ENCODE results near the gene UGGT2.

DNA sequence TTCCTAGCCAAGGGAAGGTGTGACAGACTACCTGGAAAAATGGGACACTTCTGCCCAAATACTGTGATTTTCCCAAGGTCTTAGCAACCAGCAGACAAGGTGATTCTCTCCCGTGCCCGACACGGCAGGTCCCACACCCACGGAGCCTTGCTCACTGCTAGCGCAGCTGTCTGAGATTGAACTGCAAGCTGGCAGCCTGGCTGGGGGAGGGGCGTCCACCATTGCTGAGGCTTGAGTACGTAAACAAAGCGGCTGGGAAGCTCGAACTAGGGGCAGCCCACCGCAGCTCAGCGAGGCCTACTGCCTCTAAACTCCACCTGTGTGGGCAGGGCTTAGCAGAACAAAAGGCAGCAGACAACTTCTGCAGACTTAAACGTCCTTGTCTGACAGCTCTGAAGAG, 146.2 kb downstream of the UGGT2 start:
- TF ChIP-seq DMAP1 (CRISPR knock-in tag; IDR thresholded peaks at IDR 0.05) = no peak
- no peak for TF ChIP-seq TOE1 (CRISPR knock-in tag; IDR thresholded peaks at IDR 0.05)
- TF ChIP-seq, protein P1, sequence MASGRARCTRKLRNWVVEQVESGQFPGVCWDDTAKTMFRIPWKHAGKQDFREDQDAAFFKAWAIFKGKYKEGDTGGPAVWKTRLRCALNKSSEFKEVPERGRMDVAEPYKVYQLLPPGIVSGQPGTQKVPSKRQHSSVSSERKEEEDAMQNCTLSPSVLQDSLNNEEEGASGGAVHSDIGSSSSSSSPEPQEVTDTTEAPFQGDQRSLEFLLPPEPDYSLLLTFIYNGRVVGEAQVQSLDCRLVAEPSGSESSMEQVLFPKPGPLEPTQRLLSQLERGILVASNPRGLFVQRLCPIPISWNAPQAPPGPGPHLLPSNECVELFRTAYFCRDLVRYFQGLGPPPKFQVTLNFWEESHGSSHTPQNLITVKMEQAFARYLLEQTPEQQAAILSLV (CRISPR knock-in tag; IDR thresholded peaks at IDR 0.05; ENCODE audit: borderline replicate concordance) = no peak
- no peak for TF ChIP-seq ETS1 (CRISPR knock-in tag; IDR thresholded peaks at IDR 0.05)
- TF ChIP-seq ZSCAN5A (CRISPR knock-in tag; IDR thresholded peaks at IDR 0.05; ENCODE audit: borderline replicate concordance) = no peak
- TF ChIP-seq EZH2 (conservative IDR thresholded peaks at IDR 0.05; ENCODE audit: low read depth, low read length) = no peak
- TF ChIP-seq, protein P2, sequence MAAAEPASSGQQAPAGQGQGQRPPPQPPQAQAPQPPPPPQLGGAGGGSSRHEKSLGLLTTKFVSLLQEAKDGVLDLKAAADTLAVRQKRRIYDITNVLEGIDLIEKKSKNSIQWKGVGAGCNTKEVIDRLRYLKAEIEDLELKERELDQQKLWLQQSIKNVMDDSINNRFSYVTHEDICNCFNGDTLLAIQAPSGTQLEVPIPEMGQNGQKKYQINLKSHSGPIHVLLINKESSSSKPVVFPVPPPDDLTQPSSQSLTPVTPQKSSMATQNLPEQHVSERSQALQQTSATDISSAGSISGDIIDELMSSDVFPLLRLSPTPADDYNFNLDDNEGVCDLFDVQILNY (CRISPR knock-in tag; conservative IDR thresholded peaks at IDR 0.05) = no peak
